H1 (cell line): ENCODE measurements around the gene RAP1A.

ENCODE experiments used
- BRCA1 ChIP-seq: IDR thresholded peaks from 2 replicates; pipeline ENCODE4 v1.6.1; 2012; ENCODE audit warnings: low read depth, low read length, improper control_type of control experiment
- EZH2 ChIP-seq: fragments of 200-600 bp; sonication (generic); IDR thresholded peaks from 2 replicates; pipeline ENCODE4 v1.7.1; 2012; ENCODE audit warnings: low read depth, mild to moderate bottlenecking, moderate library complexity, low read length, inconsistent platforms; ENCODE audit not compliant: severe bottlenecking
- MAFK ChIP-seq: IDR thresholded peaks from 2 replicates; pipeline ENCODE4 v1.6.1; 2012; ENCODE audit warnings: low read depth, mild to moderate bottlenecking, improper control_type of control experiment, low read length
- POLR2A ChIP-seq, 2 experiments: IDR thresholded peaks; 1 replicate in 1 of 2; 2 replicates in 1 of 2; pipeline ENCODE4 v1.6.1; 2011; ENCODE audit warnings: low read depth in 2 of 2, low read length in 2 of 2, mild to moderate bottlenecking in 2 of 2; ENCODE audit errors: control extremely low read depth in 1 of 2
- POLR2AphosphoS5 ChIP-seq: IDR thresholded peaks from 2 replicates; pipeline ENCODE4 v1.6.1; 2011; ENCODE audit warnings: low read depth, low read length
- RAD21 ChIP-seq, 2 experiments: IDR thresholded peaks in 1 of 2; conservative IDR thresholded peaks in 1 of 2; 2 replicates each; pipeline ENCODE4 v1.6.1; 2011; ENCODE audit warnings: low read depth in 2 of 2, low read length in 2 of 2, improper control_type of control experiment in 1 of 2, inconsistent platforms in 1 of 2, mild to moderate bottlenecking in 1 of 2, moderate library complexity in 1 of 2
- SAP30 ChIP-seq: fragments of 300-600 bp; sonication (generic); IDR thresholded peaks from 2 replicates; pipeline ENCODE4 v1.7.1; 2012; ENCODE audit warnings: low read length, moderate library complexity, mild to moderate bottlenecking, inconsistent platforms; ENCODE audit not compliant: insufficient read depth, insufficient replicate concordance
- SP1 ChIP-seq: IDR thresholded peaks from 2 replicates; pipeline ENCODE4 v1.6.1; 2011; ENCODE audit warnings: low read depth, low read length
- TF ChIP-seq, protein P1 (sequence below), 3 experiments: IDR thresholded peaks; 1 replicate in 2 of 3; 2 replicates in 1 of 3; pipeline versions ENCODE4 v1.5.1 to v1.6.1; 2011; ENCODE audit warnings: low read length in 3 of 3, mild to moderate bottlenecking in 3 of 3, inconsistent platforms in 2 of 3, low read depth in 1 of 3, moderate library complexity in 1 of 3; ENCODE audit not compliant: insufficient read depth in 1 of 3; ENCODE audit errors: control extremely low read depth in 1 of 3
- TF ChIP-seq, protein P2 (sequence below): IDR thresholded peaks from 2 replicates; pipeline ENCODE4 v1.6.1; 2012; ENCODE audit warnings: inconsistent platforms

DNA sequence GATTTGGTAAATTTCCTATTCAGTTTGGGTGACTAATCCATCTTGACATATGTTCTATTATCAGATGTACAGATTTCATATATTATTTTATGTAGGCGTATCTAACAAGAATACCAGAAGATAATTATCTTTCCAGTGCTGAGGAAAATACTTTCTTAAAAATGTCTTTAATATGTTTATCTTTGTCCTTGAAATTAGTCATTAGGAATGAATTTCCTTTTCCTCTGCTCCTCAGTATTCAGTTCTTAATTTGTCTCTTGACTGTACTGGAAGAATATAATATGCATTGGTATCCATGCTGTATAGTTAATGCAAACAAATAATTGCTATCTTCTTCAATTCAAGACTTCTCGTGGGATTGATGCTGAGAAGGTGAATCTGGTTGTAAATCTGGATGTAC is 142.7 kb downstream of the RAP1A start:
- no peak for TF ChIP-seq BRCA1
- no peak for TF ChIP-seq POLR2AphosphoS5
- TF ChIP-seq SP1 = no peak
- TF ChIP-seq, protein P1, sequence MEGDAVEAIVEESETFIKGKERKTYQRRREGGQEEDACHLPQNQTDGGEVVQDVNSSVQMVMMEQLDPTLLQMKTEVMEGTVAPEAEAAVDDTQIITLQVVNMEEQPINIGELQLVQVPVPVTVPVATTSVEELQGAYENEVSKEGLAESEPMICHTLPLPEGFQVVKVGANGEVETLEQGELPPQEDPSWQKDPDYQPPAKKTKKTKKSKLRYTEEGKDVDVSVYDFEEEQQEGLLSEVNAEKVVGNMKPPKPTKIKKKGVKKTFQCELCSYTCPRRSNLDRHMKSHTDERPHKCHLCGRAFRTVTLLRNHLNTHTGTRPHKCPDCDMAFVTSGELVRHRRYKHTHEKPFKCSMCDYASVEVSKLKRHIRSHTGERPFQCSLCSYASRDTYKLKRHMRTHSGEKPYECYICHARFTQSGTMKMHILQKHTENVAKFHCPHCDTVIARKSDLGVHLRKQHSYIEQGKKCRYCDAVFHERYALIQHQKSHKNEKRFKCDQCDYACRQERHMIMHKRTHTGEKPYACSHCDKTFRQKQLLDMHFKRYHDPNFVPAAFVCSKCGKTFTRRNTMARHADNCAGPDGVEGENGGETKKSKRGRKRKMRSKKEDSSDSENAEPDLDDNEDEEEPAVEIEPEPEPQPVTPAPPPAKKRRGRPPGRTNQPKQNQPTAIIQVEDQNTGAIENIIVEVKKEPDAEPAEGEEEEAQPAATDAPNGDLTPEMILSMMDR (IDR thresholded peaks at IDR 0.05; ENCODE audit: control extremely low read depth in 1 of 3, insufficient read depth in 1 of 3, low read depth in 1 of 3, low read length in 3 of 3) = no peak
- no peak for TF ChIP-seq POLR2A (IDR thresholded peaks at IDR 0.05; ENCODE audit: control extremely low read depth in 1 of 2, low read depth in 2 of 2, low read length in 2 of 2)
- no peak for TF ChIP-seq EZH2
- no peak for TF ChIP-seq SAP30
- TF ChIP-seq MAFK = no peak
- no peak for TF ChIP-seq RAD21 (IDR thresholded peaks at IDR 0.05 in 1 of 2, conservative IDR thresholded peaks at IDR 0.05 in 1 of 2; ENCODE audit: low read depth in 2 of 2, low read length in 2 of 2)
- TF ChIP-seq, protein P2, sequence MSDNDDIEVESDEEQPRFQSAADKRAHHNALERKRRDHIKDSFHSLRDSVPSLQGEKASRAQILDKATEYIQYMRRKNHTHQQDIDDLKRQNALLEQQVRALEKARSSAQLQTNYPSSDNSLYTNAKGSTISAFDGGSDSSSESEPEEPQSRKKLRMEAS = no peak
